ENCODE measurements around the gene UBR2. TPM values are rescaled to one million over a fixed set of nuclear protein-coding genes. Genes with fewer than 3 reads are reported as not detected.

The UBR2 gene
- total RNA-seq, 8 experiments from 2014 or later, result 13.4 to 38.9 (median 19.0) TPM

GRCh38 chr6:42532038-42532669 lies 31.7 kb upstream of the UBR2 start:
- H3K27ac ChIP-seq, result no peak overlapping the region
- H3K4me3 ChIP-seq, result no peak overlapping the region
- no peaks in the 10 kb centered on the region for H3K4me1 ChIP-seq (replicated peaks in 1 of 2)
- in situ Hi-C loops (cut with MboI; ENCODE audit: low pct_unique_long_range_greater_than_20kb in 2 of 9, low sequenced_read_pairs in 9 of 9, unreplicated experiment in 9 of 9), result loop anchor here in 7 of 9 experiments (25.0 kb wide), 3 partner anchors 95 to 295 kb away; no protein-coding TSS in a partner anchor
- peak; percentile 44 to 86 (median 72) for ATAC-seq (replicated peaks in 6 of 8)

GRCh38 chr6:42533794-42534193 lies 30.0 kb upstream of the UBR2 start:
- Histone ChIP-seq H3K27ac (no peak overlapping the region), H3K4me3 (no peak overlapping the region), H3K4me1 (replicated peaks in 1 of 2) (no peaks in the 10 kb centered on the region)
- WGBS, 10 experiments, result 60 to 100% (median 83%) methylated on average over 1 to 5 of the region's 5 CpGs; no CpG with 5 or more reads in 3 of the 10 experiments
- no peak for ATAC-seq (replicated peaks in 6 of 8)
- in situ Hi-C loops (cut with MboI; ENCODE audit: low pct_unique_long_range_greater_than_20kb in 2 of 9, low sequenced_read_pairs in 9 of 9, unreplicated experiment in 9 of 9), result loop anchor here in 7 of 9 experiments (25.0 kb wide), 3 partner anchors 96 to 296 kb away; no protein-coding TSS in a partner anchor

GRCh38 chr6:42537536-42537935 lies 26.3 kb upstream of the UBR2 start:
- no peak overlapping the region for H3K27ac ChIP-seq
- no peaks in the 10 kb centered on the region for H3K4me1 ChIP-seq (replicated peaks in 1 of 2)
- in situ Hi-C loops (cut with MboI; ENCODE audit: low pct_unique_long_range_greater_than_20kb in 2 of 9, low sequenced_read_pairs in 9 of 9, unreplicated experiment in 9 of 9), result loop anchor here in 7 of 9 experiments (25.0 kb wide), 3 partner anchors 100 to 300 kb away; no protein-coding TSS in a partner anchor
- 60 to 100% (median 94%) methylated on average over 1 of the region's 1 CpG; no CpG with 5 or more reads in 4 of the 10 experiments for WGBS, 10 experiments
- ATAC-seq (replicated peaks in 6 of 8), result no peak
- H3K4me3 ChIP-seq, result no peak overlapping the region

GRCh38 chr6:42539135-42539534 lies 24.7 kb upstream of the UBR2 start:
- ATAC-seq (replicated peaks in 6 of 8), result no peak
- Histone ChIP-seq H3K4me3 (no peak overlapping the region), H3K4me1 (replicated peaks in 1 of 2) (no peaks in the 10 kb centered on the region), H3K27ac (no peak overlapping the region)
- WGBS, 10 experiments, result 50 to 89% (median 75%) methylated on average over 1 of the region's 1 CpG; no CpG with 5 or more reads in 1 of the 10 experiments
- in situ Hi-C loops (cut with MboI; ENCODE audit: low pct_unique_long_range_greater_than_20kb in 2 of 9, low sequenced_read_pairs in 9 of 9, unreplicated experiment in 9 of 9), result loop anchor here in 7 of 9 experiments (25.0 kb wide), 3 partner anchors 102 to 302 kb away; no protein-coding TSS in a partner anchor

- no peak for ATAC-seq (replicated peaks in 6 of 8)
- peaks cover 12 to 17% of the 10 kb centered on the region in 2 donors for H3K4me1 ChIP-seq (replicated peaks in 1 of 2)
- H3K27ac ChIP-seq, result no peak overlapping the region
- 80 to 100% (median 93%) methylated on average over 1 to 7 of the region's 7 CpGs; no CpG with 5 or more reads in 1 of the 10 experiments for WGBS, 10 experiments
- H3K4me3 ChIP-seq, result no peak overlapping the region
- in situ Hi-C loops (cut with MboI; ENCODE audit: low pct_unique_long_range_greater_than_20kb in 2 of 9, low sequenced_read_pairs in 9 of 9, unreplicated experiment in 9 of 9), result loop anchor here in 7 of 9 experiments (25.0 kb wide), 3 partner anchors 108 to 308 kb away; no protein-coding TSS in a partner anchor
Measured at GRCh38 chr6:42545226-42545773, 18.5 kb upstream of the UBR2 start.

- H3K4me3 ChIP-seq, result peak overlapping the region; percentile 33 to 50 (median 39)
- in situ Hi-C loops (cut with MboI; ENCODE audit: low pct_unique_long_range_greater_than_20kb in 2 of 9, low sequenced_read_pairs in 9 of 9, unreplicated experiment in 9 of 9), result loop anchor here in 7 of 9 experiments (25.0 kb wide), 3 partner anchors 110 to 310 kb away; no protein-coding TSS in a partner anchor
Measured at GRCh38 chr6:42547407-42548329, 16.2 kb upstream of the UBR2 start.

GRCh38 chr6:42550277-42550676 lies 13.6 kb upstream of the UBR2 start:
- in situ Hi-C loops (cut with MboI; ENCODE audit: low pct_unique_long_range_greater_than_20kb in 2 of 9, low sequenced_read_pairs in 9 of 9, unreplicated experiment in 9 of 9), result loop anchor here in 1 of 9 experiments (25.0 kb wide), 1 partner anchor 463 kb away; no protein-coding TSS in a partner anchor
- WGBS, 10 experiments, result 100% methylated on average over 1 of the region's 1 CpG; no CpG with 5 or more reads in 3 of the 10 experiments
- ATAC-seq (replicated peaks in 6 of 8), result no peak
- Histone ChIP-seq H3K27ac (no peak overlapping the region), H3K4me3 (no peak overlapping the region), H3K4me1 (replicated peaks in 1 of 2) (peaks cover 12 to 17% of the 10 kb centered on the region in 2 donors)

More at GRCh38 chr6:42547407-42548329, 16.2 kb upstream of the UBR2 start:
- peak; percentile 92 to 99 (median 94) for ATAC-seq (replicated peaks in 6 of 8)
- WGBS, 10 experiments, result 0 to 60% (median 19%) methylated on average over 1 to 13 of the region's 27 CpGs; no CpG with 5 or more reads in 2 of the 10 experiments
- peaks cover 12 to 17% of the 10 kb centered on the region in 2 donors for H3K4me1 ChIP-seq (replicated peaks in 1 of 2)
- H3K27ac ChIP-seq, result peak overlapping the region; percentile 31 to 81

- Histone ChIP-seq H3K4me3 (no peak overlapping the region), H3K27ac (no peak overlapping the region), H3K4me1 (replicated peaks in 1 of 2) (peaks cover 12 to 17% of the 10 kb centered on the region in 2 donors)
- WGBS, 10 experiments, result 17 to 100% (median 83%) methylated on average over 1 of the region's 1 CpG; no CpG with 5 or more reads in 1 of the 10 experiments
- in situ Hi-C loops (cut with MboI; ENCODE audit: low pct_unique_long_range_greater_than_20kb in 2 of 9, low sequenced_read_pairs in 9 of 9, unreplicated experiment in 9 of 9), result loop anchor here in 1 of 9 experiments (25.0 kb wide), 1 partner anchor 464 kb away; no protein-coding TSS in a partner anchor
- ATAC-seq (replicated peaks in 6 of 8), result no peak
Measured at GRCh38 chr6:42551217-42551616, 12.6 kb upstream of the UBR2 start.

GRCh38 chr6:42552380-42552779 lies 11.4 kb upstream of the UBR2 start:
- no peak for ATAC-seq (replicated peaks in 6 of 8)
- Histone ChIP-seq H3K4me3 (no peak overlapping the region), H3K4me1 (replicated peaks in 1 of 2) (peaks cover 7 to 9% of the 10 kb centered on the region in 2 donors), H3K27ac (no peak overlapping the region)
- 65 to 100% (median 95%) methylated on average over 1 to 2 of the region's 5 CpGs; no CpG with 5 or more reads in 4 of the 10 experiments for WGBS, 10 experiments
- in situ Hi-C loops (cut with MboI; ENCODE audit: low pct_unique_long_range_greater_than_20kb in 2 of 9, low sequenced_read_pairs in 9 of 9, unreplicated experiment in 9 of 9), result loop anchor here in 1 of 9 experiments (25.0 kb wide), 1 partner anchor 465 kb away; no protein-coding TSS in a partner anchor

- WGBS, 10 experiments, result 82 to 100% (median 100%) methylated on average over 1 to 3 of the region's 4 CpGs
- Histone ChIP-seq H3K27ac (no peak overlapping the region), H3K4me3 (no peak overlapping the region), H3K4me1 (replicated peaks in 1 of 2) (no peaks in the 10 kb centered on the region)
- in situ Hi-C loops (cut with MboI; ENCODE audit: low pct_unique_long_range_greater_than_20kb in 2 of 9, low sequenced_read_pairs in 9 of 9, unreplicated experiment in 9 of 9), result loop anchor here in 1 of 9 experiments (25.0 kb wide), 1 partner anchor 468 kb away; no protein-coding TSS in a partner anchor
- ATAC-seq (replicated peaks in 6 of 8), result peak in 4 of 8 experiments; percentile 59 to 95 (median 91)
Measured at GRCh38 chr6:42555477-42556457, 8.1 kb upstream of the UBR2 start.

GRCh38 chr6:42556462-42556861 lies 7.4 kb upstream of the UBR2 start:
- H3K27ac ChIP-seq, result no peak overlapping the region
- no peak overlapping the region for H3K4me3 ChIP-seq
- ATAC-seq (replicated peaks in 6 of 8), result no peak
- WGBS, 10 experiments, result 26 to 100% (median 48%) methylated on average over 1 to 4 of the region's 4 CpGs; no CpG with 5 or more reads in 2 of the 10 experiments
- in situ Hi-C loops (cut with MboI; ENCODE audit: low pct_unique_long_range_greater_than_20kb in 2 of 9, low sequenced_read_pairs in 9 of 9, unreplicated experiment in 9 of 9), result loop anchor here in 1 of 9 experiments (25.0 kb wide), 1 partner anchor 469 kb away; no protein-coding TSS in a partner anchor
- H3K4me1 ChIP-seq (replicated peaks in 1 of 2), result no peaks in the 10 kb centered on the region
